ENCODE results near the gene CSE1L.
"Not testable (repeated sequence)": the region's sequence is repeated elsewhere in the genome, so short reads cannot be mapped to it uniquely, and the experiment has no call there.

The CSE1L gene

DNA sequence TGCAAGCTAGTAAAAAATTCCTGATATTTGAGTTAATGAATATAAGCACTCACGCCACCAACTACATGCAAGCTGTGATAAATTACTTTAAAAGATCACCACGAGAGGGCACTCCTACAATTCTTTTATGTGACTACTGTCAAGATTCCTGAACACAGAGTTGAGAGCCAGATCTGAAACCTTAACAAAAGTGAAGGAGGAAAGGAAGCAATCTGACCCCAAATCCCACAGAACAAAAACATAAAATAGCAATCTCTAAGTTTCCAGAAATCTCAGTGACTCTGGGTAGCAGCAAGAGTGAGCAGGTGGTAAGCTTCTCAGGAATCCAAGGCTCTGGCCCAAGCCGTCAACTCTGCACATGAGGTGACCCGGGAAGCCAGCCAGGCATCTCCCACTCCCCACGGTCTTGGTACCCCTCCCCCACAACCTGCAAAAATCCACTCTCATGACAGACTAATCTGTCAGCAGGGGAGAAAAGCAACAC lies 86.9 kb downstream of the CSE1L start:
- no peak for DNase-seq (ENCODE audit: low read depth)

- DNase-seq (ENCODE audit: low read depth), result no peak
Observed at GRCh38 chr20:49133571-49133970, 87.5 kb downstream of the CSE1L start.

- DNase-seq (ENCODE audit: low read depth), result not testable (repeated sequence)
Observed at GRCh38 chr20:49134797-49135196, 88.7 kb downstream of the CSE1L start.

- no peak for DNase-seq (ENCODE audit: low read depth)
Observed at GRCh38 chr20:49136817-49137571, 90.9 kb downstream of the CSE1L start.

DNA sequence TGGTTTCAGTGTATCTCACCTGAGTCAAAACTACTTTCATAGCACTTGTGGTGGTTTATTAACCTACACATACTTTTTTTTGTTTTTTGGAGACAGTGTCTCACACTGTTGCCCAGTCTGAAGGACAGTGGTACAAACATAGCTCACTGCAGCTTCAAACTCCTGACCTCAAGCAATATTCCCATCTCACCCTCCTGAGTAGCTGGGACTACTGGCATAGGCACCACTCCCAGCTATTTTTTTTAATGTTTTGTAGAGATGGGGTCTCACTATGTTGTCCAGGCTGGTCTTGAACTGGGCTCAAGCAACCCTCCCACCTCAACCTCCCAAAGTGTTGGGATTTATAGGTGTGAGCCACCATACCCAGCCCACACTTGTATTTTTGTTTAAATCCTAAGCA lies 92.3 kb downstream of the CSE1L start:
- no peak for DNase-seq (ENCODE audit: low read depth)

DNA sequence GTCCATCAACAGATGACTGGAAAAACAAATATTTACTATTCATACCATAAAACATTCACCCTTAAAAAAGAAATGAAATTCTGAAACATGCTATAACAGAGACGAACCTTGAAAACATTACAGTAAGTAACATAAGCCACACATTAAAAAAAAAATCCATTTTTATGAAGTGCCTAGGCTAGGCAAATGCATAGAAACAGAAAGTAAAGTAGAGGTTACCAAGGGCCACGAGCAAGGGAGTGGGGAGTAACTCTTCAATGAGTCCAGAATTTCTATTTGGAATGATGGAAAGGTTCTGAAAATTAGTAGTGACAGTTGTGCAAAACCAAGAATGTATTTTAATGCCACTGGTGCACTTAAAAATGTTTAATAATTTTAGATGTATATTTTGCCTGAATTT lies 94.3 kb downstream of the CSE1L start:
- DNase-seq (ENCODE audit: low read depth), result no peak

DNA sequence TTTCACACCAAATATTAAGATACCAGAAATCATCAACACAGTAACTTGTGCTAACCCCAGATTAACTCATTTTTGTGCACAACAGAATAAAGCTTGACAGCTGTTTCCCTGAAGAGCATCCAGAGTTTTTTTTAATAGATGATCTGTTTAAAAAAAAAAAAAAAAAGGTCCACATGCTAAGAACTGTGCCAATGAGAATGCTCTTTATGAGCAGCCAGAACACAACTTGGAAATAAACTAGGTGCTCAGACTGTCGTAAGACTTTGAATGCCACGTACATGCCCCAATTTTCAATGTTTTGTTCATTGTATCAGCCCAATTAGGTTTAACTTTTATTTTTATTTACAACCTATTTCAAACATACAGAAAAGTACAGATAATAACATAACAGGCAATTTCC lies 94.7 kb downstream of the CSE1L start:
- no peak for DNase-seq (ENCODE audit: low read depth)
